GM19099 (cell line): ENCODE measurements around the gene OR2T3.
"Not testable (repeated sequence)": the region's sequence is repeated elsewhere in the genome, so short reads cannot be mapped to it uniquely, and the experiment has no call there.

Experiments used
- POLR2A ChIP-seq: IDR thresholded peaks from 3 replicates; pipeline ENCODE4 v1.6.1; 2011; ENCODE audit warnings: low read depth; ENCODE audit not compliant: insufficient read length; ENCODE audit errors: extremely low read depth

The OR2T3 gene

GRCh38 chr1:248473051-248473450, at the start of gene OR2T3:
Gene OR2T3 (plus strand): TSS chr1:248473351. CDS start chr1:248473351, 0 bp downstream.
- not testable (repeated sequence) for TF ChIP-seq POLR2A

- TF ChIP-seq POLR2A: not testable (repeated sequence)
Observed at GRCh38 chr1:248445399-248445798, 27.8 kb upstream of the OR2T3 start, which contains the start of gene OR2T2. Gene OR2T2 (plus strand): TSS chr1:248445637. CDS start chr1:248452798, 7,161 bp downstream.

GRCh38 chr1:248471154-248471553, 2.0 kb upstream of the OR2T3 start:
- no peak for TF ChIP-seq POLR2A

- TF ChIP-seq POLR2A: not testable (repeated sequence)
Observed at GRCh38 chr1:248488289-248488688, 15.1 kb downstream of the OR2T3 start, which contains the start of gene OR2T5. Gene OR2T5 (plus strand): TSS chr1:248488589. CDS start chr1:248488589, 0 bp downstream.

- not testable (repeated sequence) for TF ChIP-seq POLR2A
Observed at GRCh38 chr1:248507773-248508172, 34.6 kb downstream of the OR2T3 start, which contains the start of gene OR2G6. Gene OR2G6 (plus strand): TSS chr1:248508073. CDS start chr1:248521647, 13,574 bp downstream.

- TF ChIP-seq POLR2A: no peak
Observed at GRCh38 chr1:248521856-248522255, 48.7 kb downstream of the OR2T3 start.
